Heart left ventricle (tissue), 13 donors: ENCODE results near the gene SNED1.

Source experiments
- CTCF ChIP-seq, 12 donors: fragments of 200-600 bp; sonication (generic) in 4 of 12; IDR thresholded peaks; one replicate each; pipeline versions ENCODE4 v1.5.0 to v1.8.0; 2018 to 2022; ENCODE audit warnings: antibody characterized with exemption in 12 of 12, mild to moderate bottlenecking in 5 of 12
- POLR2A ChIP-seq, 2 donors: fragments of 450-650 bp; IDR thresholded peaks; one replicate each; pipeline ENCODE4 v1.6.1; 2017; ENCODE audit warnings: antibody characterized with exemption in 2 of 2, mild to moderate bottlenecking in 2 of 2, moderate library complexity in 2 of 2
- donor health status: ischemic (EF 13 %, LVEDD 7.1; RV severe dilation, severe dysfunction).
- donor health status: DM: no; HTN: yes; CAD: no.
- donor health status: DM: no; HTN: no; CAD: no.
- donor health status: ischemic (EF 25% LVEDD 6.9; RV normal size, moderate dysfunction).
- donor health status: ischemic (EF 25% LVEDD 5.7; RV mildly dilated, moderate dysfunction).
- donor health status: ischemic (EF 35%, LVEDD 5.7; RV mildly dilated, moderate dysfunction).
- donor health status: nonischemic (EF 11% LVEDD 7.7; RV severe dilation, severe dysfunction).
- donor health status: DM: yes; HTN: yes; CAD: no.
- donor health status: PGD.
- donor health status: ischemic (EF 29% LVEDD 5.4; RV normal size, mild dysfunction).
- donor health status: nonischemic (EF 23%, LVEDD 6.1; RV moderate dilation, normal function).

GRCh38 chr2:241111440-241111805, 113.0 kb downstream of the SNED1 start:
- no peak for TF ChIP-seq POLR2A (IDR thresholded peaks at IDR 0.05)
- TF ChIP-seq CTCF (IDR thresholded peaks at IDR 0.05) = no peak
